GM18909 (cell line): Measurements from ENCODE around the gene ETS2.
A peak's percentile ranks its signal among the peaks of the same experiment; 100 is the strongest.

ENCODE experiments used
- ATAC-seq: cut with Tn5 transposase; IDR thresholded peaks from one replicate; pipeline ENCODE4 v1.9.1; 2021; ENCODE audit warnings: mild to moderate bottlenecking; ENCODE audit not compliant: unreplicated experiment, poor library complexity

Gene ETS2

DNA sequence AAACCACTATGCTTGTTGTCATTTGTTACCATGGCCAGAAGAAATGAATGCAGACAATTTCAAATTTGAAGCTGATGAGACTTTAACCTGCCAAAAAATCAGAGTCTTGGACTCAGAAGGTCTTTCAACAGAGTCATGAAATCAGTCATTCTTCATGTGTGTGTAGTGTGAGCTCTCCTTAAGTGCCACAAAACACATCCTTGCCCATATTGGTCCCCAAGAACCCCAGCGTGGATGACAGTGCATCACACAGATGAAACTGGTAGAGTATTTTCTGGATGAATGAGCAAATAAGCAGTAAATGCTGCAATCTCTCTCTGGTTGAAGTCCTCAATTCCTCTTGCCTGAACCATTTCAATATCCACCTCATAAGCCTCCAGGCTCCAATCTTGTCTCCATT is 28.7 kb upstream of the ETS2 start:
- ATAC-seq = no peak

DNA sequence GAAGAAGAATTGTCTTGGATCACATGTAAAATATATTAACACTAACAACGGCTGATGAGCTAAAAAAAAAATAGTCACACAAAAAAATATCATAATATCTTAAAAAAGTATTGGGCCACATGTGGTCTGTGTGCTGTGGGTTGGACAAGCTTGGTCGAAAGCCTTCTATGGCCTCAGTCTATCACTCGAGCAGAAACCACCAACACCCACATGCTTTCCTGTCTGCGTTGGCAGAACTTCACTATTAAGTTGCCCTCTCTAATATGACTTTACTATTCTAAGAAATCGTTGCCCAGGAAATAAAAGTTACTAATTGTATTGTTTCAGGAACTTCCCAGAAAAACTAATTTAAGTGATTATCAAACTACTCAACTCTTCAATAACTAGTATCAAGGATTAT is 28.2 kb upstream of the ETS2 start:
- ATAC-seq = no peak

DNA sequence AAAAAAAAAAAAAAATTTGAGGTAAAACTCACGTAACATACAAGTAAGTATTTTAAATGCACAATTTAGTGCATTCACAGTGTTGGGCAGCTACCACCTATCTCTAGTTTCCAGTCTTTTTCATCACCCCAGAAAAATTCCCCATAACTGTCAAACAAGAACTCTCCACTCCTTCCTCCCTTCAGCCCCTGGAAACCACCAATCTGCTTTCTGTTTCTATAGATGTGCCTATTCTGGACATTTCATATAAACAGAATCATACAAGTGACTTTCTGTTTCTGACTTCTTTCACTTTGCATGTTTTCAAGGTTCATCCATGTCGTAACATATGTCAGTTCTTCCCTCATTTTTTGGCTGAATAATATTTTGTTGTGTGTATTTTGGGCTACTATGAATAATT is 24.9 kb upstream of the ETS2 start:
- ATAC-seq = peak; percentile 80

DNA sequence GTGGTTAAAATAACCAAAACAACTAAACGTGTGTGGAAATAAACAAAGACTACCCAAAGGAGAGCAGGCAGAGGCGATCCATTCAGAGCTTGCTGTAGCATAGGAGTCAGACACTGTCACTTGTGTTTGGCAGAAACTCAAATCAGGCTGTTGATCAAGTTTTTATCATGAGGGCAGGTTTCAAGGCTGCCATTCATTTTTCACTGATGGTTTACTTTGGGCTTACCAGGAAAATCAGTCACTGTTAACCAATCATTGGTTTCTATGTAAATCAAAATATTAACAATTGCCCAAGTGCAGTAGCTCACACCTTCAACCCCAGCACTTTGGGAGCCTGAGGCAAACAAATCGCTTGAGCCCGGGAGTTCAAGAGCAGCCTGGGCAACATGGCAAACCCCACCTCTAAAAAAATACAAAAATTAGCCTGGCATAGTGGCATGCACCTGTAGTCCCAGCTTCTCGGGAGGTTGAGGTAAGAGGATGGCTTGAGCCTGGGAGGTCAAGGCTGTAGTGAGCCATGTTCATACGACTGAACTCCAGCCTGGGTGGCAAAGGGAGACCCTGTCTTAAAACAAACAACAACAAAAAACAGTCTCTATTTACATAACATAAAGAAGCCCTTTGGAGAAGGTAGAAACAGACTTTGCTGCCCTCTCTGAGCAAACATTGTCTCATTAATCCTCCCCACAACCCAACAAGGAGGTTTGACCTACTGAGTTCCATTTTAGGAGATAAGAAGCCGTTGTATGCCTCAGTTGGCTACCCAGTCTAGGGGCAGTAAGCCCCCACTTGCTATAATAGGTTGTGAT is 21.1 kb upstream of the ETS2 start:
- no peak for ATAC-seq

DNA sequence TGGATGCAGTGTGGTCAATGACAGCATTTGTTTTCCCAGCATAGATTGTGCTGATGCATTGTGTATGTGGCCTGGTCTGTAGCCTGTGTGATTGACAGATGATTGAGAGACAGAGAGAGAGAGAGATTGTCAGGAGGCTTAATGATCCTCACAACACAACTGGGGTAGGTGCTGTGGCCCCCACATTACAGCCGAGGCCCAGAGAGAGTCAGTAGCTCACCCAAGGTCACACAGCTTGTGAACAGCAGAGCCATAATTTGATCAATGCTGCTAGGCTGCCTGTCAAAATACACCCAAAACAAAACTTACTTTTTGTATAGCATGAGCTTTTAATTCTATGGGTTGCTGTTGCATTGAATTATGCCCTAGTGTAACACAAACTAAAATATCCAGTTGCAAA is 20.2 kb upstream of the ETS2 start:
- no peak for ATAC-seq

DNA sequence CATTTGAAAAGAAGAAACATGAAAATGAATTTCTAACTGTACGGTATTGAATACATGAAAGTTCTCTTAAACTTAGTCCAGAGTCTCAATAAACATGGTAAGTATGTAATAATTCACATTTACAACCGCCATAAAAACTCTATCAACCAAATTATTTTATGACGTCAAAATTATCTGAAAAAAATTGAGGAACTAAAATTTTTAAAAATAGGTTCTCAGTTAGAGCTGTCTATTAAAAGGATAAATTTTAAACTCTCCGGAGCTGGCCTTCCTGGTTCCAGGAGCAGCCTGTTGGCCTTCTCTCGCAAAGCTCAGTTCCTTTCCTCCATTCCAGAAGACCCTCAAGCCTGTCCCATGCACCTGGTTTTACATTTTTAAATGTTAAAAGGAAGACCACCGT is 18.7 kb upstream of the ETS2 start:
- ATAC-seq = no peak

DNA sequence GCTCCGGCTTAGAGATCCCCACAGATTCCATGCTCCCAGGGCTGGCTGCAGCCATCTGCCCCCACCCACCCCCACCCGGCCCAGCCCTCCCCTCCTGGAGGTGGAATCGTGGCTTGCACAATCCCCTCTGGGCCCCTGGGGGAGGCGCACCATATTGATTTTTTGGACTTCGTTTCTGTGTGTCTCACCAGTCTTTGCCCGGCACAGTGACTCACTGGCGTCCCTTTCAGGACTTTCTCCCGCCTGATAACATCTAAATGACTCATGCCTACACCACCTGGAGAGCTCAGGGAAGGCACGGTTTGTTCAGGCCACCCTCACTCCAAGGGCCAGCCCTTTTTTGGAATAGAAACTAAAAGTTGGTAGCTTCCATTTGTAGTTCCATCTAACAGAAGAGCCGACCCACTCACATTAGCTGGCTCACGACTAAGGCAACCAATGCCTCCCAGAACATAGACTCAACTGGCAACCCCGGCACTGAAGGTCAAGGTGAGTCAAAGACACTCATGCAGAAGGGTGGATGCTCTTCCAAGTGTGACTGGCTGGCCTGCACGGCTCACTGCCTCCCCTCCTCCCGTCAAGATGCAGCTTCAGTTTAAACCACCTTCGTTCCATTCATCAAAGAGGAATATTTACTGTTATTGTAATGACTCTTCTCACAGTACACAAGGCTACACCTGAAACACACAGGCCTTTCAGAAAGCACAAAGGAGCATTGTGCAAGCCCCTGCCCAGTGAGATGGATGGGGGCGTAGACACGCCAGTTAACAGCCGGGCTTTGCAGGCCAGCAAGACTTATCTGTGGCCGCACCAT is 18.1 kb upstream of the ETS2 start:
- ATAC-seq = no peak

DNA sequence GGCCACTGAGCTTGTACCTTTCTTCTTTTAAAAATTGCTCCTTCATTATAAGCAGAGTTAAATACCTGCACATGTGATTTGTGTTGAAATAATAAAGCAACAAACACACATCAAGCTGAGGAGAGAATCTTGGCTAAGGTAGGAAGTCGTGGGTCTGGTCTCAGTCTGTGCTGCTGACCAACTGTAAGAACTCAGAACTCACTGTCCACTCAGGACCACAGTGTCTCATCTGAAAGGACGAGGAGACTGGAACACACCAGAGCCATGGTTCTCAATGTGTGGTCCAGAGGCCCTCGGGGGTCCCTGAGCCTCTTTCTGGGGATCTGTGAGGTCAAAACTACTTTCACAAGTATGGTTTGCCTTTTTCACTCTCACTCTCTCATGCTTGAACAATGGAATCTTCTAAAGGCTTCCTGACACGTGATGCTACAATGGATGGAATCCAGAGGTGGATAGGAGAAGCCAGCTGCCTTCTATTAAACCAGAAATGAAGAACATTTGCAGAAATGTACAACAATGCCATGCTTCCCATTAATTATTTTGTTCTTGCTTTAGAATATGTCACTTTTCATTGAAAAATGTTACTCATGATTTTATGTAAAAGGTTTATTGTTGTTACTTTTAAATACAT is 17.3 kb upstream of the ETS2 start:
- no peak for ATAC-seq

DNA sequence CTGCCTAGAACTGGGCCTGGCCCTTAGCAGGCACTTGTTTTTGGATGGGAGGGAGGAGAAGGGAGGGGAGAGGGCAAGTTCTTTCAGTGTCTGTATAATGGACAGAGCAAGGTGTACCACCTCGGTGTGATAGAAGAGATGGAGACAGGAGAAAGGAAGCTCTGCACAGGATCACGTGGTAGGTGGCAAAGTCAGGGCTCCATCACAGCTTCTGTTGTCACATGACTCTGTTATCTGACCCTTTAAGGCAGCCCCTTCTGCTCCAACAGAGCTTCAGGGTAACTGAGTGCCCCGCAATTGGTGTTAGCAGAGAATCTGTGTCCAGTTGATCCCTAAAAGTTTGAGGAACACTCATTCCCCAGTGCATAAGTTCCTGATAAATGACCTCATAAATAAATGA is 16.5 kb upstream of the ETS2 start:
- no peak for ATAC-seq

DNA sequence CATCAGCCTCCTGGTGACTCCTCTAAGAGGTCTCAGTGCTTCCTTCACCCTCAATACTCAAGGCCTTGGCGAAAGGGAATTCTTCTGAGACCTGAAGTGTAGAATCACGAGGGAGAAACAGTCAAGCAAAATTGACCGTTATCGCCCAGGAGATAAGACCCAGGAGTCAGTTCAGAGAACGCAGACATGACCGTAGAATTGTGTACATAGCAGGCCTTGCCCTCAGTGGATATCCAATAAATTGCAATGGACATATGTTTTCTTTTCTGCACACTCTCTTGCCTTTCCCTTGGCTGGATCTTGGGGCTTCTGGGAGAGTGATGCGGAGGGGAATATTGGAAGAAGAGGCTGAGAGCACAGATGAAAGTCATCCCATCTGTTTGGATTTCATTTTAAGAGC is 15.7 kb upstream of the ETS2 start:
- no peak for ATAC-seq

DNA sequence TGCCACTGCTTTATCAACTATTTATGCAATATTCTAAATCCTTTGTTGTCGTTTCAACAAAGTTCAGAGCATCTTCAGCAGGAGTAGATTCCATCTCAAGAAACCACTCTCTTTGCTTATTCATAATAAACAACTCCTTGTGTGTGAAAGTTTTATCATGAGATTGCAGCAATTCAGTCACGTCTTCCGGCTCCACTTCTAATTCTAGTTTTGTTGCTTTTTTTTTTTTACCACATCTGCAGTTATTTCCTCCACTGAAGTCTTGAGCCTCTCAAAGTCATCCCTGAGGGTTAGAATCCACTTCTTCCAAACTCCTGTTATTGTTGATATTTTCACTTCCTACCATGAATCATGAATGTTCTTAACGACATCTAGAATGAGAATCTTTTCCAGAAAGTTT is 14.8 kb upstream of the ETS2 start:
- ATAC-seq = no peak

DNA sequence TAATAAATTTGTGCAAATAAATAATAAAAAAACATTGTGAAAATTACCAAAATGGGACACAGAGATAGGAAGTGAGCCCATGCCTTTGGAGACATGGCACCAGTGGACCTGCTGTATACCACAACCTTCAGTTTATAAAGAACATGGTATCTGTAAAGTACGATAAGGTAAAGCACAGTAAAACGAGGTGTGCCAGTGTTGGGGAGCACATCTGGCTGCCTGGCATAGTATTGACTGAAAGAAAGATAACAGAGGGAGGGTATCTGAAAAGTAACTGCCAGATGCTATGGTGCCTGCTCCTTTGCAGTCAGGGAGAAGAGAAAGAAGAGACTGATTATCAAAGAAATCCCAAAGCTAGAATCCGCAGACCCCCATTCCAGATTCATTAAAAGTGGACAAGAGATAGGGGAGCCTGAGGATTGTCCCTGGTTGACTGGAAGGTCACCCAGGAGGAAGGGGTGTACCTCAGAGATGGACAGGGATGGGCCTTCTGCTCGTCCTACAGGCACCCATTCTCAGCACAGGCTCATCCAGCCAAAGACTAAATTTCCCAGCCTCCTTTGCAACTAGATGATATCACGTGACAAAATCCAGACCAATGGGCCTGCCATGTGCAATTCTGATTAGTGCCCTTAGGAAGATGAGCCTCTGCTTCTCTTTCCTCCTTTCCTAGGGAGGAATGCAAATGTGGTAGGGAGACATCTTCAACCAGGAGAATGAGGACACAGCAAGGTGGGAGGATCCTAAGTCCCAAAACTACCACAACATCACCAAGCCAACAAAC is 12.9 kb upstream of the ETS2 start:
- ATAC-seq = no peak

DNA sequence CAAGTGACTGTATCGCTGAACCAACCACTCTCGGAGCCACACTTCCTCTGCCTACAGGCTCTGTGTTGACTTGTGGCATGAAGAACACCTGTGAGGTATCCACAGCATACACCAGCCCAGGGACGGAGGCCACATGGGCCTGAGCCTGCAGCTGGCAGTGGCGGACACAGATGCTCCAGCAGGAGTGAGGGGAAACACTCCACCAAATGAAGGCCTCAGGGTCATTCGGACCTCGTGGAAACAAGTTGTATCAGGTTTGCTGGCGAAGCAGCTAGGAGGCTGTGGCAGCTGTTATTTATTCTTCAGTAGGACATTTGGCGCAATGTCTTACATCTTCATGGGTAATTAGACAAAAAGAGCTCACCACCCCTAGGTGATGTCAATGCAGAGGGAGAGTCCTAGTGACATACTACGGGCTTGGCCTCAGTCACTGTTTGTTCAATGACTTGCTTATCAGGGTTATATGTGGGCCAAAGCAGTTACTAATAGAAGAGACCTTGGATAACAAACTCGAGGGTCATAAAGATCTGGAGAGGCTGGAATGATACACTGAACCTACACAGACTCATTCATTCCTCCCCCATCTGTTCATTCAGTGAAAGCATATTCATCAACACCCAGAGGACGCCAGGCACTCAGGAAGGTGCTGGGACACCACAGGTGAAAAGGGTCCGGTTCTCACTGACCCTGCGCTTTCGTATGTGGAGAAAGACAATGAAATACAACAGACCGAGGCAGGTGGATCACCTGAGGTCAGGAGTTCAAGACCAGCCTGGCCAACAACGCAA is 11.6 kb upstream of the ETS2 start:
- no peak for ATAC-seq

DNA sequence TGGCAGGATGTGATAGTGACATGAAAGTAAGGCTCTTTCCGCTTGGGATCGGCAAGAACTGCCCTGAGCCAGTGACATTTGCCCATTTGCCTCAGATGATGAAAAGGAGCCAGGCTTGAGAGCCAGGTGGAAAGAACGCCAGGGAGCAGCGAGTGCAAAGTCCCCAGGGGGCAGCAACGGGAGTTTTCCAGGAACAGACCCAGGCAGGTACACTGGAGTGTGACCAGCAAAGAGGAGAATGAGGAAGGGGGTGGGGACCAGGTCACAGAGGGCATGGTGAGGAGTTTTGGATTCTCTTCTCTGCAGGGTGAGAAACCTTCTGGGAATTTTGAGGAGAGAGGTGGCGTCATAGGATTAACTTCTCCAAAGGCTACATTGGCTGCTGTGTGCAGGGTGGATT is 10.8 kb upstream of the ETS2 start:
- ATAC-seq = no peak

DNA sequence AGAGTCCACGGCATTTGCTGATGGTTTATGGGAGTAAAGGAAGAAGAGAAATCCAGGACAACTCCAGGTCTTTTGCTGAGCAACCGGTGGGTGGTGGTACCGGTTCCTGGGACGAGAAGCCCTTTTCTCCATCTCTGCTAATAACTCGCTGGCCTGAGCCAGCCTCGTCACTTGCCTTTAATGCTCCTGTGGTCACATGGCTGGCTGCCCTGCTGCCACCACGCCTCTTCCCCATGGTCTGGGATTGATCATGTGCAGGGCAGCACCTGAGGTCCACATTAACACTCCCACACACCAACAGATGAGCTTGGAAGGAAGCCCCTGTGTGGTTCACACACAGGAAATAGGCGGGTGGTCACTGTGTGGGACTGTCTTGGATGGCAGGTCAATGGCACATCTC is 10.3 kb upstream of the ETS2 start:
- no peak for ATAC-seq

DNA sequence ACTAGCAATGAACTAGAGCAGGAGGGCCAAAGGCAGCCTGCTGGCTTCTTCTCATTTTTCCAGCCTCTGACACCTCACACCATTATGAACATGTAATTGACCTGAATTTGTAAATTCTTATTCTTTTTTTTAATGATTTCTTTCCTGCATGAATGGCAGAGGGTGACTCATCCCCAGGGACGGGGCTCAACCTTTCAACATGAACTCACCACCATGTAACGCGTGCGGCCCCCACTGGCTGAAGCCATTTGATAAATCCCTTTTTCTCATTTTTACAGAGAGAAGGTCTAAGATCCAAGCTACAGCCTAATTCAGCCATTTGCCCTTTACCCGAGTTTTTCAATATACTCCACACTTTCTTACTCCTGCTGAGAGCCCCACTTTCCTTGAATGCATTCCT is 9.3 kb upstream of the ETS2 start:
- no peak for ATAC-seq

DNA sequence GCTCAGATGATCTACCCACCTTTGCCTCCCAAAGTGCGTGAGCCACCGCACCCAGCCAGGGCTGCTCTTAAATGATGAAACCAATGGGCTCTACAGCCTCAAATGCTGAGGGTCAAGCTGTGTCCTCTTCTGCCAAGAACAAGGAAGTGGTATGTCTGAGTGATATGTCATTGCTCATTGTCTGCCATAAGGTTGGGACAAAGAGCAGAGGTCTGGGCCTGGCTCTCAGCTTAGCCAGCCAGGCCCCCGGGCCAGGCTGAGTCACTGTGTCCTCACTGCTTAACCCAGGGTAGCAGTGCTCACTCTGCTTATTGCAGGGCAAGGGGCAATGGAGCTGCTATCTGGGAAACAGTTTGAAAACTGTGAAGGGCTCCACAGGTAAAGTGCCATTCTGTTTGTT is 8.3 kb upstream of the ETS2 start:
- ATAC-seq = no peak

DNA sequence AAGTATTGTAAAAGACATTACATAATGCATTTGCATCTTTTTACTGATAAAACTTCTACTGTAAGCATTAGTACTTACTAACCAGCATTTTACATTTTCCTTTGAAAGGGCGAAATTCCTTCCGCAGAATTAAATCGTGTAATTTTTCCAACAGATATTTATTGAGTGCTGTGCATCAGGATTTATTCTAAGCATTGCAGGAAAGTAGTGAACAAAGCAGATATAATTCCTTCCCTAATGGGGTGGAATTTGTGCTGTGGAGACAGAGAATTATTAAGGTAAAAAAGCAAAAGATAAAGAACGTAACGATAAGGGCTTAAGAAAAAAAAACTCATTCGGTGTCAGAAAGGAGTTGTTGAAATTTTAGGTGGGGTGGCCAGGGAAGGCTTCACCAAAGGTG is 7.6 kb upstream of the ETS2 start:
- ATAC-seq = no peak

DNA sequence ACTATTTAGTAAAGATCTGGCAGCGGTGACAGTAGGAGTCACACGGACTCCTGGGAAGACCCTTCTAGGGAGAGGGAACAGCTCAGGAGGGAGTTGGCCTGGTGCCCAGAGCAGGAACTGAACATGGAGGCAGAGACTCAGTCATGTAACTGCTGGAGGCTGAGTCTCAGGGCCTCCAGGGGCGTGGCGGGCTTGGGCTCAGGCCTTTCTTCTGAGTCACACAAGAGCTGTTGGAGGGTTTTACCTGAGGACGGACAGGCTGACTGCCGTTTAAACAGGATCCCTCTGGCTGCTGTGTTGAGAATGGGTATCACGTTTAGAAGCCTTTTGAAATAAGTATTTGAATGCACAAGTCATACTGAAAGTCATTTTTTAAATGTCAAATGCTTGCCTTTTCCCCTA is 7.2 kb upstream of the ETS2 start:
- ATAC-seq = no peak
